ENCODE measurements around the gene PAX3. TPM values are rescaled to one million over a fixed set of nuclear protein-coding genes. Genes with fewer than 3 reads are reported as not detected.

The PAX3 gene
- total and polyA plus RNA-seq, 8 donors, result not detected

- peaks cover 0 to 4% (median 0%) of the 10 kb centered on the region in 4 donors for H3K9me3 ChIP-seq
- H3K27ac ChIP-seq, result no peak overlapping the region
- no peak overlapping the region for H3K4me3 ChIP-seq
- H3K4me1 ChIP-seq, result no peaks in the 10 kb centered on the region
- intact Hi-C loops (cut with DNase I; ENCODE audit: low total_unique reads), result no loop called here
- no peaks in the 10 kb centered on the region for H3K36me3 ChIP-seq
- H3K27me3 ChIP-seq, result peaks cover 0 to 1% (median under 1%) of the 10 kb centered on the region in 3 donors
- TF ChIP-seq POLR2A (IDR thresholded peaks at IDR 0.05) (no peak), EP300 (IDR thresholded peaks at IDR 0.05) (no peak), CTCF (IDR thresholded peaks at IDR 0.05) (no peak), POLR2AphosphoS5 (IDR thresholded peaks at IDR 0.05) (no peak)
- 18 to 38% (median 25%) methylated on average over 4 of the region's 4 CpGs for WGBS, 5 donors
- no peak for DNase-seq
These were observed 129.5 kb downstream of the PAX3 start for GRCh38 chr2:222169346-222169745.

GRCh38 chr2:222167762-222168161, 131.0 kb downstream of the PAX3 start:
- Histone ChIP-seq H3K27ac (no peak overlapping the region), H3K36me3 (no peaks in the 10 kb centered on the region), H3K4me3 (no peak overlapping the region), H3K4me1 (no peaks in the 10 kb centered on the region), H3K9me3 (peaks cover 0 to 4% (median 0%) of the 10 kb centered on the region in 4 donors), H3K27me3 (no peaks in the 10 kb centered on the region)
- 80 to 84% (median 82%) methylated on average over 8 of the region's 8 CpGs for WGBS, 5 donors
- intact Hi-C loops (cut with DNase I; ENCODE audit: low total_unique reads), result no loop called here
- no peak for DNase-seq
- no peak for TF ChIP-seq POLR2A (IDR thresholded peaks at IDR 0.05)
- TF ChIP-seq POLR2AphosphoS5 (IDR thresholded peaks at IDR 0.05), result no peak
- no peak for TF ChIP-seq EP300 (IDR thresholded peaks at IDR 0.05)
- TF ChIP-seq CTCF (IDR thresholded peaks at IDR 0.05), result no peak

GRCh38 chr2:222160944-222161343, 137.9 kb downstream of the PAX3 start:
- H3K9me3 ChIP-seq, result no peaks in the 10 kb centered on the region
- no peak overlapping the region for H3K27ac ChIP-seq
- WGBS, 5 donors, result 46 to 54% (median 50%) methylated on average over 5 of the region's 5 CpGs
- H3K36me3 ChIP-seq, result no peaks in the 10 kb centered on the region
- no peaks in the 10 kb centered on the region for H3K4me1 ChIP-seq
- no peak for DNase-seq
- peaks cover 0 to 7% (median 0%) of the 10 kb centered on the region in 3 donors for H3K27me3 ChIP-seq
- no peak overlapping the region for H3K4me3 ChIP-seq
- intact Hi-C loops (cut with DNase I; ENCODE audit: low total_unique reads), result no loop called here
- no peak for TF ChIP-seq EP300 (IDR thresholded peaks at IDR 0.05)
- TF ChIP-seq POLR2A (IDR thresholded peaks at IDR 0.05), result no peak
- no peak for TF ChIP-seq CTCF (IDR thresholded peaks at IDR 0.05)
- TF ChIP-seq POLR2AphosphoS5 (IDR thresholded peaks at IDR 0.05), result no peak

- no peak overlapping the region for H3K27ac ChIP-seq
- no peak overlapping the region for H3K4me3 ChIP-seq
- 79 to 86% (median 83%) methylated on average over 2 of the region's 2 CpGs for WGBS, 5 donors
- no peaks in the 10 kb centered on the region for H3K4me1 ChIP-seq
- TF ChIP-seq POLR2AphosphoS5 (IDR thresholded peaks at IDR 0.05) (no peak), CTCF (IDR thresholded peaks at IDR 0.05) (no peak), EP300 (IDR thresholded peaks at IDR 0.05) (no peak), POLR2A (IDR thresholded peaks at IDR 0.05) (no peak)
- H3K9me3 ChIP-seq, result no peaks in the 10 kb centered on the region
- peaks cover 0 to 7% (median 0%) of the 10 kb centered on the region in 3 donors for H3K27me3 ChIP-seq
- intact Hi-C loops (cut with DNase I; ENCODE audit: low total_unique reads), result no loop called here
- H3K36me3 ChIP-seq, result no peaks in the 10 kb centered on the region
- DNase-seq, result no peak
These were observed 138.7 kb downstream of the PAX3 start for GRCh38 chr2:222160125-222160524.

Data from stomach (tissue), 9 donors.